Subcutaneous adipose tissue (tissue), 4 donors: ENCODE measurements around the gene LMO1. TPM values are rescaled to one million over a fixed set of nuclear protein-coding genes. Genes with fewer than 3 reads are reported as not detected.

ENCODE experiments used
- CTCF ChIP-seq: fragments of 450-650 bp; IDR thresholded peaks from one replicate; pipeline ENCODE4 v1.5.1; 2016; ENCODE audit warnings: low read depth, mild to moderate bottlenecking, control low read depth, antibody characterized with exemption, moderate library complexity
- total RNA-seq, 4 donors: library from RNA; depleted of rRNA; stranded (reverse); fragments of >200 nt; gene quantifications; one replicate each; pipeline ENCODE4 v1.1.0, GENCODE V29; 2016

LMO1 gene
- total RNA-seq, 4 donors from 2014 or later: not detected

- no peak for TF ChIP-seq CTCF
Measured at GRCh38 chr11:8293171-8293570, 29.5 kb upstream of the LMO1 start.

GRCh38 chr11:8292351-8292750, 28.7 kb upstream of the LMO1 start:
- no peak for TF ChIP-seq CTCF

- no peak for TF ChIP-seq CTCF
Measured at GRCh38 chr11:8291421-8292350, 28.0 kb upstream of the LMO1 start.

GRCh38 chr11:8290081-8290810, 26.6 kb upstream of the LMO1 start:
- no peak for TF ChIP-seq CTCF

- TF ChIP-seq CTCF: no peak
Measured at GRCh38 chr11:8289492-8289918, 25.8 kb upstream of the LMO1 start.

GRCh38 chr11:8288824-8289491, 25.3 kb upstream of the LMO1 start:
- no peak for TF ChIP-seq CTCF
